RPMI8226 (cell line): Measurements from ENCODE around the gene ATXN1.

Source experiments
- DNase-seq: peaks from one replicate; pipeline ENCODE4 v3.0.0-alpha.2; 2015

The ATXN1 gene

GRCh38 chr6:16782278-16782677 is 21.0 kb upstream of the ATXN1 start:
- no peak for DNase-seq

DNA sequence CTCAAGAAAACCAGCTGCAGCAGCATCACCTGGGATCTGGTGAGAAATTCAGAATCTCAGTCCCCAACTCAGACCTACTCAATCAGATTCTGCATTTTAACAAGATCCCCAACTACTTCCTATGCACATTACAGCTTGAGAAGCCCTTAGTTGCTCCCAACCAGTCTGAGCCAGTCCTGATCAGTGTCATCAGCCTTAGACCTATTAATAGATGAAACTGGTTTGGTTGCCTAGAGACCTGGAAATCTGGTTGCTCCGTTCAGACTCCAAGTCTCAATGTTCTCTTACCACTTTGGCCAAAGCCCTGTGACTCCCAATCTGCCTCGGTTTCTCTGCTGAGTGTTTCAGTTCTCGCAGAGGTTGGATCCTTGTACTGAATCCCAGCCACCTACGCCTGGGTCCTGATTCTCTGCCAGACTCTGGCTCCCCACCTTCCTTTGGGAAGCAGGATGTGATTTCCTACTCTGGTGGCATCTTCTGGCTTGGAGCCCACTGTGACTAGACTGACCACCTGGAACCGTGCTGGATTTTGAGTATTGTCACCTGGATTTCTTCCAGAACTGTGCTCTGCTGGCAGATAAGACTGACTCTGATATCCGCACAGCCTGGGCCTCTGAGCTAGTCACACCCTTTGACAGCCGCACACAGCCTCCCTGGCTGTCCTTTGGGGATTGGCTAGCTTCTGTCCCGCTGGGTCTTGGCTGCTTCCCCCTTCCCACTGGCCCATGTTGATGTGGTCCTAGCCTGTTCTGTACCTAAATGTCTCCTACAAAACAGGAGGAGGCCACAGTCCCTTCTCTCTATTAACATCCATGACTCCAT is 20.3 kb upstream of the ATXN1 start:
- DNase-seq: no peak

DNA sequence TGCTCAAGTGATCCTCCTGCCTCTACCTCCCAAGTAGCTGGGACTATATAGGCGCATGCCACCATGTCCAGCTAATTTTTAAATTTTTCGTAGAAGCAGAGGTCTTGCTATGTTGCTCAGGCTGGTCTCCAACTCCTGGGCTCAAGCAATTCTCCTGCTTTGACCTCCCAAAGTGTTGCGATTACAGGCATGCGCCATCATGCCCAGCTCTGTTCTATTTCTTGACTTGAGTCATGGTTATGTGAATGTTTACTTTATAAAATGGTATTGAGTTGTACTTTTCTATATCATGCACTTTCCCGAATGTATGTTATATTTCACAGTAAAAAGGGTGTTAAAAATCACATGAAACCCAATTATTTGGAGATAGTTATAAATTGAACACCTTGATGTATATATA is 17.3 kb upstream of the ATXN1 start:
- no peak for DNase-seq

DNA sequence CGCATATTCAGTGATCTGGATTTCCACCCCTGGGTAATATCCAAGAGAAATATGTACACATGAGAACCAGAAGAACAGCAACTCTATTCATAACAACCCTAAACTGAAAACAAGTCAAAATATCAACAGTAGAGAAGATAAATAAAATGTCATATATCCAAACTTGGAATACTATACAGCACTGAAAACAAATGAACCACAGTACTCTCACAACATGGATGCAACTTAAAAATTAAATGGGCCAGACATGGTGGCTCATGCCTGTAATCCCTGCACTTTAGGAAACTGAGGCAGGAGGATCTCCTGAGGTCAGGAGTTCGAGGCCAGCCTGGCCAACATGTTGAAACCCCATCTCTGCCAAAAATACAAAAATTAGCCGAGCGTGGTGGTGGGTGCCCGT is 16.5 kb upstream of the ATXN1 start:
- DNase-seq: no peak

GRCh38 chr6:16776394-16777017 is 15.2 kb upstream of the ATXN1 start:
- no peak for DNase-seq

GRCh38 chr6:16774437-16774836 is 13.2 kb upstream of the ATXN1 start:
- no peak for DNase-seq

- no peak for DNase-seq
Measured at GRCh38 chr6:16773362-16773761, 12.1 kb upstream of the ATXN1 start.

DNA sequence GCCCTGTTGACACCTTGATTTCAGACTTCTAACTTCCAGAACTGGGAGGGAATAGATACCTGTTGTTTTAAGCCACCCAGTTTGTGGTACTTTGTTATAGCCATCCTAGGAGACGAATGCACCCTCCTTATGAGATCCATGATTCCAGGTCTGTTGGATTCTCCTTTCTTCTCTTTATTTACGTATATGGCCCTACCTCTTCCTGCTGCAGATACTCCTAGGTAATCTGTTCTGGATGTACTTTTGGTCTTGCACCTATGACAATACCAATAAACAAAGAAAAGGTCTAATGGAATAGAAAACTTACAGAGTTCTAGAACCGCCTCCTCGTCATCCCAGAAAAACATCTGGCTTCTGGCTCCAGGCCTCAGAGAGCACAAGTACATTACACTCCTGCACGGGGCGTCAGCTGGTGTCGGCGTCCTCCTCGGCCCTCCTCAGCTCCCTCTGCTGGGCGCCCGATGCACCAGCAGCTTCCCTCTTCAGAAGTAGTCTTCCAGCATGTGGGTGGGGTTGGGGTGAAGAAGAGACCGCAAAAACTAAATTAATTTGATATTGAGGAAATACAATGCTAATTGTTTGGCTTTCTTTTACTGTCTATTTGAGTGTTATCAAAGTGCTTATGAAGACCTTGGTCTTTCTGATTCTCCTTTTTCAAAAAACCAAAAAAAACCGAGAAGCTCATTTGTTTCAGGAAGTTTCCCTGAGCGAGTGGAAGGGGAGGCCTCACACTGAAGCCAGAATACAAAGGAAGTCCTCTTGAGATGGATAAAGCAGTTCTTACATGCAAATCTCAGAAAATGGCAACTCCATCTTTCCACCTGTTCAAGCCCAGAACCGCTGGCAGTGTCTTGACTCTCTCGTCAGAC is 9.7 kb upstream of the ATXN1 start:
- peak; percentile 82 for DNase-seq

GRCh38 chr6:16769986-16770376 is 8.7 kb upstream of the ATXN1 start:
- DNase-seq: no peak

- peak; percentile 56 for DNase-seq
Measured at GRCh38 chr6:16769131-16769985, 8.1 kb upstream of the ATXN1 start.

GRCh38 chr6:16768477-16768830 is 7.2 kb upstream of the ATXN1 start:
- no peak for DNase-seq

DNA sequence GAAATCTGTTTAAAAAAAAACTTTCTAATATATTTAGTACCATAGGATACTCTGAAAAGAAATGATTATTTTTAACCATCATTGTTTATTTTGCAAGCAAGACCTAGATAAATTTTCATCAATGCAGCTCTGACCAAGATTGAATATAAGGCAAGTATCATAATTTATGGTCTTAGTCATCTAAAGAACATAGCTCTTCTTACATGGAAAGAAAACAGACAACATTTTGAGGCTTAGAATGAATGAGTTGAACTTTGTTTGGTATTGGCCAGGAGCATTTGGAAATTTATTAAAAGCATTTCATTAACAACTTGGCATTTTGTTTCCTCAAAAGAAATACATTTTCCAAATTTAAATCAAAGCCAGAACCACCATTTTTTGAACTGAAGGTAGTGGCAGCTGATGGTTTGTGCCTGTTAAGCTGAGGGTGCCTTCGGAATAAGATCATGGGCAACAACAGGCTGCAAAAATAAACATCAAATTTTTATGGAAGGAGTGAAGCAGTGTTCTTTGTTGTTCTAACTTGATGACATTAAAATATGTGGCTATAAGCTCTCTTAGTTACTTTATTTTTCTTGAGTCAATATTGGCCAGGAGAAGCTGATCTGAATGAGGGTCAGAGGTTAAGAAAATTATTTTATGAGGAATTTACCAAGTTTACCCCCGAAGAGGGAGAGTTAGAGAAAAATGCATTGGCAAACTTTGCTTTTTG is 6.7 kb upstream of the ATXN1 start:
- no peak for DNase-seq

DNA sequence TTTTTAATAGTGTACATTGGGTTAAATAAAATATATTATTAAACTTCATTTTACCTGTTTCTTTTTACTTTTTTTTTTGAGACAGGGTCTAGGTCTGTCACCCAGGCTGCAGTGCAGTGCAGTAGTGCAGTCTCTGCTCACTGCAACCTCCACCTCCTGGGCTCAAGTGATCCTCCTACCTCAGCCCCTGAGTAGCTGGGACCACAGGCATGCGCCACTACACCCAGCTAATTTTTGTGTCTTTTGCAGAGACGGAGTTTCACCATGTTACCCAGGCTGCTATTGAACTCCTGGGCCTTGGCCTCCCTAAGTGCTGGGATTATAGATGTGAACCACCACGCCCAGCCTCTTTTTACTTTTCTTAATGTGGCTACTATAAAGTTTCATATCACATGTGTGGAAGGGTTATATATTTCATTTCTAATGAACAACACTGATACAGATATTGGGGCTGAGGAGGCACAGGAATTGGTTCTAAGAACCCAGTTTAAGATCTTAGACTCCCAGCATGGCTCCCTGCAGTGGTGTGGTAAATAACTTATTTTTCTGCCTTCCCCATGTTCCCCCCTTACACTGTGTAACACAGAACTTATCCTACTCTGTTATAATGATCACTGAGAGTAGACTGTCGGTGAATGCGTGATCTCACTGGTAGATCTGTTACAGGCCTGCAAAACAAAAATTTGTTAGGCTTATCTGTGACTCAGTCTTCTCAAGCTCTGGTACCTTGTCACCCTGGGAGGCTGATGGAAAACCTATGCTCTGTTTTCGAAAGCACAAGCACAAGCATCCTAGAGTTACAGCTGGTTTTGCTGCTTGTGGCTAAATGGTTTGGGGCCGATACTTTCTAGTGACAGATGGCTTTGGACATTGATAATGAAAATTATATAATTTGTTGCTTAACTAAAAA is 5.8 kb upstream of the ATXN1 start:
- DNase-seq: no peak

- no peak for DNase-seq
Measured at GRCh38 chr6:16766043-16766536, 4.8 kb upstream of the ATXN1 start.

- no peak for DNase-seq
Measured at GRCh38 chr6:16765235-16765634, 4.0 kb upstream of the ATXN1 start.

GRCh38 chr6:16764188-16764950 is 3.1 kb upstream of the ATXN1 start:
- DNase-seq: peak; percentile 39

DNA sequence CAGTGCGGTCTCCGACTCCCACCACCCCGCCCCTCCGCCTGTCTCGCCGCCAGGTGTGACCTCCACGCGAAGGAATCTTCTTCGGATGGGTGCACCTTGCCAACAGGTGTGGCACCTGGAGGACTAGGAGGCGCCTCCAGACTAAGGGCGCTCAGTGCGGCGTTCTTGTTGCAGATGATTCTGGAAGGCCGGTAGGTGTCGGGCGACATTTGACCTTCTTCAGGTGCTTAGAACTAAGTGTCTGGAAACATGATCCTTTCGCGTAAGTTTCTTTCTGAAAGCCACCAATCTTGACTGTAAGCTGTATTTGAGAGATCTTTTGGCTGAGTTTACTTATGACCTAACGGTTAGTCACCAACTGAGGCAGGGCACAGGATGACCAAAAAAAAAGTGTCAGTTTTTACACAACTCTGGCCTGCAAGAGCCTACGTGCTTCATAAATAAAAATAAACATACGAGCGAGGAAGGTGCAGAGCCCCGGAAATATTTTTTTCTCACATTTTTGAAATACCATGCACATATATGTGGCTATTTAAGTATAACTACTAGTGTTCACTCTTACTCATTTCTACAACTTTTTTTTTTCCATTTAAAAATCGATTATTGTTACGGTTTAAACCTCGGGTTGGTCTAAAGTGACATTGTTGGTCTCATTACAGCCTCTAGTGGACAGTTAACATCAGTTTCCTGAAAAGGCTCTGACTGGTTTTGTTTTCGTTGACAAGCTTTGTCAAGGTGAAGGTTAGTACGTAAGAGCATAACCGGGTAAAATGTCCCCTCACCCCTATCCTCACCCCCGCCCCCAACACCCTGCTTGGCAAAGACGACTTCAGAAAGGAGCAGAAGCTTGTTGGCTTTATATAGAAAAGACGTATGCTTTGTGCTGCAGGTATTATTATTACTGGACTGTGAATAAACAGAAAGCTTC is 1.6 kb upstream of the ATXN1 start:
- peak; percentile 83 for DNase-seq

- DNase-seq: no peak
Measured at GRCh38 chr6:16762268-16762549, 949 bp upstream of the ATXN1 start.
